GM12878 (cell line): ENCODE measurements around the gene NKAIN2. TPM values are rescaled to one million over a fixed set of nuclear protein-coding genes. Genes with fewer than 3 reads are reported as not detected.

ENCODE experiments used
- ATAC-seq: fragments of 200-7000 bp; cut with Tn5 transposase; 3 replicates; pipeline ENCODE4 v1.9.1; 2020; ENCODE audit warnings: mild to moderate bottlenecking, moderate library complexity
- BruUV-seq: library from RNA; stranded (reverse); fragments of 400-500 nt; replicated peaks from 2 replicates; lab custom pipeline; 2021; lab: Mats Ljungman, UMichigan
- CTCF ChIA-PET: fragments of 300-600 bp; sonication (Branson Sonifier 250); formaldehyde crosslinking; extraction: SDS; loops from one replicate; lab custom pipeline; 2021; ENCODE audit warnings: inconsistent platforms; lab: Yijun Ruan, JAX
- POLR2A ChIA-PET: fragments of 350-600 bp; formaldehyde crosslinking; extraction: SDS; loops from one replicate; lab custom pipeline; 2021; ENCODE audit warnings: inconsistent platforms; lab: Charles Lee
- RAD21 ChIA-PET: fragments of 300-600 bp; sonication (Branson Sonifier 250); formaldehyde crosslinking; loops from one replicate; lab custom pipeline; 2023; ENCODE audit warnings: antibody characterized with exemption; ENCODE audit not compliant: unreplicated experiment; lab: Charles Lee
- SMC1A ChIA-PET: fragments of 300-600 bp; sonication (Branson Sonifier 250); formaldehyde crosslinking; loops from one replicate; lab custom pipeline; 2023; ENCODE audit not compliant: unreplicated experiment, uncharacterized antibody; lab: Charles Lee
- DNase-seq: peaks from one replicate; pipeline ENCODE4 v3.0.0-alpha.2; 2011; ENCODE audit warnings: low read depth, low spot score
- FAIRE-seq: peaks from 3 replicates; lab custom pipeline; 2011; peaks lifted over from hg19 to GRCh38; lab: Jason Lieb, UNC
- H2AFZ ChIP-seq: 2 replicates; pipeline ENCODE4 v1.6.0; 2011; ENCODE audit warnings: low read depth, low read length, control low read depth; ENCODE audit not compliant: control insufficient read depth
- H3K27ac ChIP-seq: 2 replicates; pipeline ENCODE4 v1.5.1; 2011; ENCODE audit warnings: control low read depth; ENCODE audit not compliant: control insufficient read depth, insufficient read depth
- H3K27me3 ChIP-seq, 2 experiments: replicated peaks in 1 of 2; 2 replicates each; pipeline versions ENCODE4 v1.6.0 to v1.6.1; 2011; ENCODE audit warnings: low read length in 1 of 2; ENCODE audit not compliant: control insufficient read depth in 2 of 2, insufficient read depth in 2 of 2
- H3K36me3 ChIP-seq, 2 experiments: 2 replicates each; pipeline ENCODE4 v1.5.1; 2011; ENCODE audit warnings: low read length in 1 of 2; ENCODE audit not compliant: control insufficient read depth in 2 of 2, insufficient read depth in 2 of 2
- H3K4me1 ChIP-seq: 2 replicates; pipeline ENCODE4 v1.6.1; 2011; ENCODE audit warnings: mild to moderate bottlenecking, low read length, moderate library complexity, mixed read lengths; ENCODE audit not compliant: control insufficient read depth, insufficient read depth
- H3K4me2 ChIP-seq: 2 replicates; pipeline ENCODE4 v1.6.0; 2011; ENCODE audit warnings: control low read depth; ENCODE audit not compliant: control insufficient read depth, insufficient read depth
- H3K4me3 ChIP-seq: fragments of 200-600 bp; sonication (generic); 2 replicates; pipeline ENCODE4 v1.5.1; 2016
- H3K79me2 ChIP-seq: 2 replicates; pipeline ENCODE4 v1.6.0; 2011; ENCODE audit warnings: low read length; ENCODE audit not compliant: control insufficient read depth, insufficient read depth
- H3K9ac ChIP-seq: 2 replicates; pipeline ENCODE4 v1.8.0; 2011; ENCODE audit warnings: low read length, control low read depth, mixed read lengths; ENCODE audit not compliant: control insufficient read depth, insufficient read depth
- H3K9me3 ChIP-seq: replicated peaks from 3 replicates; pipeline ENCODE4 v1.5.1; 2011; ENCODE audit warnings: mild to moderate bottlenecking, low read length; ENCODE audit not compliant: control insufficient read depth, insufficient read depth
- H4K20me1 ChIP-seq: 2 replicates; pipeline ENCODE4 v1.6.0; 2011; ENCODE audit not compliant: control insufficient read depth, insufficient read depth
- CHD4 ChIP-seq: fragments of 200-600 bp; sonication (generic); IDR thresholded peaks from 2 replicates; pipeline ENCODE4 v1.6.1; 2016; ENCODE audit warnings: mild to moderate bottlenecking
- CREB1 ChIP-seq: IDR thresholded peaks from 2 replicates; pipeline ENCODE4 v1.6.1; 2012; ENCODE audit warnings: low read depth, mild to moderate bottlenecking, inconsistent platforms
- FOS ChIP-seq: IDR thresholded peaks from 3 replicates; pipeline ENCODE4 v1.6.1; 2011; ENCODE audit warnings: borderline replicate concordance; ENCODE audit not compliant: insufficient read length; ENCODE audit errors: extremely low read depth
- MEF2B ChIP-seq: fragments of 450-650 bp; IDR thresholded peaks from 2 replicates; pipeline ENCODE4 v1.6.1; 2018; ENCODE audit warnings: mild to moderate bottlenecking, moderate library complexity; ENCODE audit not compliant: partially characterized antibody, poor library complexity, severe bottlenecking
- MTA2 ChIP-seq: fragments of 450-650 bp; IDR thresholded peaks from 2 replicates; pipeline ENCODE4 v1.6.1; 2016; ENCODE audit warnings: low read depth, mild to moderate bottlenecking, moderate library complexity
- NFYA ChIP-seq: IDR thresholded peaks from 2 replicates; pipeline ENCODE4 v1.6.1; 2011; ENCODE audit warnings: low read depth, mild to moderate bottlenecking, low read length, improper control_type of control experiment, borderline replicate concordance
- SIN3A ChIP-seq: IDR thresholded peaks from 2 replicates; pipeline ENCODE4 v1.6.1; 2012; ENCODE audit warnings: low read depth, low read length, improper control_type of control experiment
- SMAD1 ChIP-seq: fragments of 450-650 bp; IDR thresholded peaks from 2 replicates; pipeline ENCODE4 v1.6.1; 2018; ENCODE audit warnings: mild to moderate bottlenecking, low read depth; ENCODE audit not compliant: partially characterized antibody
- SREBF1 ChIP-seq: IDR thresholded peaks from 2 replicates; pipeline ENCODE4 v1.6.1; 2012; ENCODE audit warnings: mild to moderate bottlenecking, low read length
- SUZ12 ChIP-seq: fragments of 200-600 bp; sonication (generic); IDR thresholded peaks from one replicate; pipeline ENCODE4 v1.6.1; 2018; ENCODE audit warnings: antibody characterized with exemption, mild to moderate bottlenecking; ENCODE audit not compliant: unreplicated experiment
- YY1 ChIP-seq: IDR thresholded peaks from 2 replicates; pipeline ENCODE4 v1.6.1; 2011; ENCODE audit warnings: low read depth, mild to moderate bottlenecking, low read length
- ZBED1 ChIP-seq: IDR thresholded peaks from 2 replicates; pipeline ENCODE4 v1.6.1; 2016; ENCODE audit warnings: borderline replicate concordance
- ZNF217 ChIP-seq: fragments of 450-650 bp; IDR thresholded peaks from 2 replicates; pipeline ENCODE4 v1.6.1; 2017; ENCODE audit warnings: antibody characterized with exemption, mild to moderate bottlenecking
- WGBS: methylation state at CpG from one replicate; pipeline ENCODE4 v1.1.6; 2016; ENCODE audit warnings: low lambda C conversion rate; ENCODE audit not compliant: insufficient replicate concordance, insufficient coverage; ENCODE audit errors: missing lambda C conversion rate; 5-methylcytosine and 5-hydroxymethylcytosine counted together
- in situ Hi-C: fragments of 300-500 bp; cut with MboI; formaldehyde crosslinking; loops from 9 replicates; pipeline ENCODE4 v1.14.3; 2018; ENCODE audit warnings: mixed read lengths
- intact Hi-C: fragments of 100-400 bp; cut with micrococcal nuclease; formaldehyde crosslinking; loops from one replicate; pipeline ENCODE4 v1.14.2; 2022; ENCODE audit not compliant: unreplicated experiment
- polyA plus RNA-seq, 11 experiments: library from polyadenylated mRNA; depleted of rRNA in 4 of 11; unstranded in 6 of 11; stranded (reverse) in 5 of 11; fragments of >200 nt; fragmentation: Nextera tagmentation in 4 of 11; fragmentation: Illumina TruSeq in 1 of 11; extraction: Ambion mirVana in 4 of 11; extraction: Trizol in 1 of 11; gene quantifications; 1 replicate in 1 of 11; 2 replicates in 10 of 11; pipeline versions ENCODE4 v1.2.1 to v1.2.3, GENCODE V29; 2011 to 2016; ENCODE audit warnings: inconsistent platforms in 2 of 11, missing spikeins in 2 of 11, low read depth in 1 of 11
- total RNA-seq, 4 experiments: library from RNA; depleted of rRNA in 3 of 4; stranded (reverse); fragments of >200 nt in 3 of 4; fragmentation: Illumina TruSeq in 1 of 4; extraction: Trizol in 1 of 4; gene quantifications; 2 replicates each; pipeline versions ENCODE4 v1.2.1 to v1.2.3, GENCODE V29; 2013 to 2021
- TF ChIP-seq, protein P1 (sequence below): IDR thresholded peaks from 2 replicates; pipeline ENCODE4 v1.6.1; 2012; ENCODE audit warnings: low read depth, low read length, improper control_type of control experiment
- TF ChIP-seq, protein P2 (sequence below): fragments of 450-650 bp; IDR thresholded peaks from 2 replicates; pipeline ENCODE4 v1.6.1; 2016; ENCODE audit warnings: mild to moderate bottlenecking
- TF ChIP-seq, protein P3 (sequence below): IDR thresholded peaks from 2 replicates; pipeline ENCODE4 v1.6.1; 2012; ENCODE audit warnings: low read depth, low read length, improper control_type of control experiment
- TF ChIP-seq, protein P4 (sequence below): IDR thresholded peaks from 2 replicates; pipeline ENCODE4 v1.6.1; 2011; ENCODE audit warnings: borderline replicate concordance, low read depth, mild to moderate bottlenecking, moderate library complexity, low read length; ENCODE audit not compliant: insufficient read depth, poor library complexity, severe bottlenecking
- TF ChIP-seq, protein P5 (sequence below): fragments of 450-650 bp; IDR thresholded peaks from 2 replicates; pipeline ENCODE4 v1.6.1; 2017; ENCODE audit warnings: antibody characterized with exemption, mild to moderate bottlenecking, moderate library complexity

Gene NKAIN2
- total and polyA plus RNA-seq, 10 of the 15 experiments (the other 5 are each of a cell fraction or from before 2014, with no cell fraction given): not detected

DNA sequence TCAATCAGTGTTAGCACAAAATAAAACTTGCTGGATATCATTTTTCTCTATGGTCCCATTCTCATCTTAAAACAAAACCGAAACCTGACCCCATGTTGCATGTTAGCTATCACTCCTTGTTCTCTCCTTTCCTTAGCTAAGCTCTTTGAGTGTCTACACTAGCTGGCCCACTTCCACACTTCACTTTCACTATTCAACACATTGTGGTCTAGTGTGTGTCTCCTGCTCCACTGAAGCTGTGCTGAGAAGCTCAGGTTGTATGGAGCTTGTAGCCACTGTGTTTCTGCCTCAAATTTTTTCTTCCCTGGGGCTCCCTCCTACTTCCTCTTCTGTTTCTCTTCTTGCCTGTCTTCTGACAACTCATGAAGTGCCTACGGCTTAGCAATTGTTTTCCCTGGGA, 223.0 kb downstream of the NKAIN2 start (continued):
- TF ChIP-seq CREB1: no peak
- TF ChIP-seq SMAD1: no peak
- TF ChIP-seq, protein P1, sequence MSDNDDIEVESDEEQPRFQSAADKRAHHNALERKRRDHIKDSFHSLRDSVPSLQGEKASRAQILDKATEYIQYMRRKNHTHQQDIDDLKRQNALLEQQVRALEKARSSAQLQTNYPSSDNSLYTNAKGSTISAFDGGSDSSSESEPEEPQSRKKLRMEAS: no peak
- TF ChIP-seq SIN3A: no peak
- no peak for TF ChIP-seq YY1
- TF ChIP-seq FOS: no peak
- no peak for TF ChIP-seq ZNF217
- TF ChIP-seq, protein P2, sequence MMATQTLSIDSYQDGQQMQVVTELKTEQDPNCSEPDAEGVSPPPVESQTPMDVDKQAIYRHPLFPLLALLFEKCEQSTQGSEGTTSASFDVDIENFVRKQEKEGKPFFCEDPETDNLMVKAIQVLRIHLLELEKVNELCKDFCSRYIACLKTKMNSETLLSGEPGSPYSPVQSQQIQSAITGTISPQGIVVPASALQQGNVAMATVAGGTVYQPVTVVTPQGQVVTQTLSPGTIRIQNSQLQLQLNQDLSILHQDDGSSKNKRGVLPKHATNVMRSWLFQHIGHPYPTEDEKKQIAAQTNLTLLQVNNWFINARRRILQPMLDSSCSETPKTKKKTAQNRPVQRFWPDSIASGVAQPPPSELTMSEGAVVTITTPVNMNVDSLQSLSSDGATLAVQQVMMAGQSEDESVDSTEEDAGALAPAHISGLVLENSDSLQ: no peak
- TF ChIP-seq SREBF1: no peak
- TF ChIP-seq MEF2B: no peak
- TF ChIP-seq, all 136 proteins: peak for 0

DNA sequence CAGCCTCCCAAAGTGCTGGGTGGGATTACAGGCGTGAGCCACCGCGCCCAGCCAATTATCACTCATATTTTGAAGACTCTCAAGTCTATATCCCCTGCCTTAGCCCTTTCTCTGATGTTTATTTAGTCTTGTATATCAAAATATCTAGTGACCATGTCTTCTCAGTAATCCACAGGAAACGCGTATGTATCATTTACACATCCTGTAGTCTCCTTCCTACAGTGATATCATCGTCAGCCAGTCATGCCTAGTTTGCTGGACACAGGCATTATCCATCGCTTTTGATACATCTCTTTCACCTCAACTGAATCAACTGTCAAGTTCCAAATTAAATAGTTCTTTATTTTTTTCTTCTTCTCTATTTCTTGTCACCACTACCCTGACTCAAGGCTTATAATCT, 223.7 kb downstream of the NKAIN2 start:
- Histone ChIP-seq H3K9ac (no peak overlapping the region), H4K20me1 (no peaks in the 10 kb centered on the region), H3K36me3 (no peaks in the 10 kb centered on the region), H3K9me3 (no peaks in the 10 kb centered on the region), H3K79me2 (no peaks in the 10 kb centered on the region), H3K27ac (no peak overlapping the region), H3K4me3 (no peak overlapping the region), H3K4me1 (no peaks in the 10 kb centered on the region), H2AFZ (no peak overlapping the region), H3K4me2 (no peak overlapping the region), H3K27me3 (no peaks in the 10 kb centered on the region)
- DNase-seq: no peak
- POLR2A ChIA-PET: no interaction called here
- no peak for FAIRE-seq
- no TSS peak for BruUV-seq
- 52% methylated on average over 7 of the region's 7 CpGs for WGBS
- in situ Hi-C loops (no loop called here), intact Hi-C loops (no loop called here)
- RAD21 ChIA-PET: no interaction called here
- ATAC-seq: no peak
- SMC1A ChIA-PET: interaction anchor here (1.2 kb wide), 1 partner anchor 31 kb away, joined by 4 read pairs; no protein-coding TSS in a partner anchor
- CTCF ChIA-PET: no interaction called here
- TF ChIP-seq, protein P3, sequence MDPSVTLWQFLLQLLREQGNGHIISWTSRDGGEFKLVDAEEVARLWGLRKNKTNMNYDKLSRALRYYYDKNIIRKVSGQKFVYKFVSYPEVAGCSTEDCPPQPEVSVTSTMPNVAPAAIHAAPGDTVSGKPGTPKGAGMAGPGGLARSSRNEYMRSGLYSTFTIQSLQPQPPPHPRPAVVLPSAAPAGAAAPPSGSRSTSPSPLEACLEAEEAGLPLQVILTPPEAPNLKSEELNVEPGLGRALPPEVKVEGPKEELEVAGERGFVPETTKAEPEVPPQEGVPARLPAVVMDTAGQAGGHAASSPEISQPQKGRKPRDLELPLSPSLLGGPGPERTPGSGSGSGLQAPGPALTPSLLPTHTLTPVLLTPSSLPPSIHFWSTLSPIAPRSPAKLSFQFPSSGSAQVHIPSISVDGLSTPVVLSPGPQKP: no peak
- TF ChIP-seq CHD4: no peak
- no peak for TF ChIP-seq SUZ12
- TF ChIP-seq, protein P4, sequence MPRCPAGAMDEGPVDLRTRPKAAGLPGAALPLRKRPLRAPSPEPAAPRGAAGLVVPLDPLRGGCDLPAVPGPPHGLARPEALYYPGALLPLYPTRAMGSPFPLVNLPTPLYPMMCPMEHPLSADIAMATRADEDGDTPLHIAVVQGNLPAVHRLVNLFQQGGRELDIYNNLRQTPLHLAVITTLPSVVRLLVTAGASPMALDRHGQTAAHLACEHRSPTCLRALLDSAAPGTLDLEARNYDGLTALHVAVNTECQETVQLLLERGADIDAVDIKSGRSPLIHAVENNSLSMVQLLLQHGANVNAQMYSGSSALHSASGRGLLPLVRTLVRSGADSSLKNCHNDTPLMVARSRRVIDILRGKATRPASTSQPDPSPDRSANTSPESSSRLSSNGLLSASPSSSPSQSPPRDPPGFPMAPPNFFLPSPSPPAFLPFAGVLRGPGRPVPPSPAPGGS: no peak
- TF ChIP-seq ZBED1: no peak
- TF ChIP-seq, protein P5, sequence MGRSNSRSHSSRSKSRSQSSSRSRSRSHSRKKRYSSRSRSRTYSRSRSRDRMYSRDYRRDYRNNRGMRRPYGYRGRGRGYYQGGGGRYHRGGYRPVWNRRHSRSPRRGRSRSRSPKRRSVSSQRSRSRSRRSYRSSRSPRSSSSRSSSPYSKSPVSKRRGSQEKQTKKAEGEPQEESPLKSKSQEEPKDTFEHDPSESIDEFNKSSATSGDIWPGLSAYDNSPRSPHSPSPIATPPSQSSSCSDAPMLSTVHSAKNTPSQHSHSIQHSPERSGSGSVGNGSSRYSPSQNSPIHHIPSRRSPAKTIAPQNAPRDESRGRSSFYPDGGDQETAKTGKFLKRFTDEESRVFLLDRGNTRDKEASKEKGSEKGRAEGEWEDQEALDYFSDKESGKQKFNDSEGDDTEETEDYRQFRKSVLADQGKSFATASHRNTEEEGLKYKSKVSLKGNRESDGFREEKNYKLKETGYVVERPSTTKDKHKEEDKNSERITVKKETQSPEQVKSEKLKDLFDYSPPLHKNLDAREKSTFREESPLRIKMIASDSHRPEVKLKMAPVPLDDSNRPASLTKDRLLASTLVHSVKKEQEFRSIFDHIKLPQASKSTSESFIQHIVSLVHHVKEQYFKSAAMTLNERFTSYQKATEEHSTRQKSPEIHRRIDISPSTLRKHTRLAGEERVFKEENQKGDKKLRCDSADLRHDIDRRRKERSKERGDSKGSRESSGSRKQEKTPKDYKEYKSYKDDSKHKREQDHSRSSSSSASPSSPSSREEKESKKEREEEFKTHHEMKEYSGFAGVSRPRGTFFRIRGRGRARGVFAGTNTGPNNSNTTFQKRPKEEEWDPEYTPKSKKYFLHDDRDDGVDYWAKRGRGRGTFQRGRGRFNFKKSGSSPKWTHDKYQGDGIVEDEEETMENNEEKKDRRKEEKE: no peak
- no peak for TF ChIP-seq SIN3A
- TF ChIP-seq NFYA: no peak
- no peak for TF ChIP-seq MEF2B
- no peak for TF ChIP-seq MTA2
